PC-9 (cell line): ENCODE measurements around the gene BPIFA2.

Experiments used
- EZH2 ChIP-seq: fragments of 200-600 bp; sonication (generic); IDR thresholded peaks from 2 replicates; pipeline ENCODE4 v1.8.0; 2017; ENCODE audit warnings: antibody characterized with exemption, low read depth
- TF ChIP-seq, protein P1 (sequence below): fragments of 200-600 bp; sonication (generic); conservative IDR thresholded peaks from 2 replicates; pipeline ENCODE4 v1.6.1; 2017; ENCODE audit warnings: mixed run types, antibody characterized with exemption, mild to moderate bottlenecking, moderate library complexity

GRCh38 chr20:33154252-33154651 lies 13.7 kb upstream of the BPIFA2 start:
- no peak for TF ChIP-seq EZH2
- TF ChIP-seq, protein P1, sequence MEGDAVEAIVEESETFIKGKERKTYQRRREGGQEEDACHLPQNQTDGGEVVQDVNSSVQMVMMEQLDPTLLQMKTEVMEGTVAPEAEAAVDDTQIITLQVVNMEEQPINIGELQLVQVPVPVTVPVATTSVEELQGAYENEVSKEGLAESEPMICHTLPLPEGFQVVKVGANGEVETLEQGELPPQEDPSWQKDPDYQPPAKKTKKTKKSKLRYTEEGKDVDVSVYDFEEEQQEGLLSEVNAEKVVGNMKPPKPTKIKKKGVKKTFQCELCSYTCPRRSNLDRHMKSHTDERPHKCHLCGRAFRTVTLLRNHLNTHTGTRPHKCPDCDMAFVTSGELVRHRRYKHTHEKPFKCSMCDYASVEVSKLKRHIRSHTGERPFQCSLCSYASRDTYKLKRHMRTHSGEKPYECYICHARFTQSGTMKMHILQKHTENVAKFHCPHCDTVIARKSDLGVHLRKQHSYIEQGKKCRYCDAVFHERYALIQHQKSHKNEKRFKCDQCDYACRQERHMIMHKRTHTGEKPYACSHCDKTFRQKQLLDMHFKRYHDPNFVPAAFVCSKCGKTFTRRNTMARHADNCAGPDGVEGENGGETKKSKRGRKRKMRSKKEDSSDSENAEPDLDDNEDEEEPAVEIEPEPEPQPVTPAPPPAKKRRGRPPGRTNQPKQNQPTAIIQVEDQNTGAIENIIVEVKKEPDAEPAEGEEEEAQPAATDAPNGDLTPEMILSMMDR, result no peak
